HEK293T (cell line): ENCODE data around the gene PIK3CD.

Experiments used
- BHLHE40 ChIP-seq: fragments of 450-650 bp; IDR thresholded peaks from 2 replicates; pipeline ENCODE4 v1.6.1; 2016; ENCODE audit warnings: mild to moderate bottlenecking, moderate library complexity, borderline replicate concordance
- FOXM1 ChIP-seq: fragments of 450-650 bp; IDR thresholded peaks from 2 replicates; pipeline ENCODE4 v1.6.1; 2017; ENCODE audit warnings: mild to moderate bottlenecking, borderline replicate concordance
- L3MBTL2 ChIP-seq: fragments of 450-650 bp; conservative IDR thresholded peaks from 2 replicates; pipeline ENCODE4 v1.6.1; 2016; ENCODE audit warnings: mild to moderate bottlenecking
- NFRKB ChIP-seq: fragments of 450-650 bp; IDR thresholded peaks from 2 replicates; pipeline ENCODE4 v1.6.1; 2016; ENCODE audit warnings: mild to moderate bottlenecking, moderate library complexity
- SP1 ChIP-seq: fragments of 450-650 bp; IDR thresholded peaks from 2 replicates; pipeline ENCODE4 v1.6.1; 2017
- SUZ12 ChIP-seq: fragments of 450-650 bp; IDR thresholded peaks from 2 replicates; pipeline ENCODE4 v1.6.1; 2016; ENCODE audit warnings: mild to moderate bottlenecking

- TF ChIP-seq L3MBTL2 (no peak), NFRKB (no peak), BHLHE40 (no peak), SP1 (no peak), SUZ12 (no peak), FOXM1 (no peak)
These were observed 23.9 kb downstream of the PIK3CD start for GRCh38 chr1:9675393-9675792.
